Measurements from ENCODE around the gene SMCO2.

The SMCO2 gene

DNA sequence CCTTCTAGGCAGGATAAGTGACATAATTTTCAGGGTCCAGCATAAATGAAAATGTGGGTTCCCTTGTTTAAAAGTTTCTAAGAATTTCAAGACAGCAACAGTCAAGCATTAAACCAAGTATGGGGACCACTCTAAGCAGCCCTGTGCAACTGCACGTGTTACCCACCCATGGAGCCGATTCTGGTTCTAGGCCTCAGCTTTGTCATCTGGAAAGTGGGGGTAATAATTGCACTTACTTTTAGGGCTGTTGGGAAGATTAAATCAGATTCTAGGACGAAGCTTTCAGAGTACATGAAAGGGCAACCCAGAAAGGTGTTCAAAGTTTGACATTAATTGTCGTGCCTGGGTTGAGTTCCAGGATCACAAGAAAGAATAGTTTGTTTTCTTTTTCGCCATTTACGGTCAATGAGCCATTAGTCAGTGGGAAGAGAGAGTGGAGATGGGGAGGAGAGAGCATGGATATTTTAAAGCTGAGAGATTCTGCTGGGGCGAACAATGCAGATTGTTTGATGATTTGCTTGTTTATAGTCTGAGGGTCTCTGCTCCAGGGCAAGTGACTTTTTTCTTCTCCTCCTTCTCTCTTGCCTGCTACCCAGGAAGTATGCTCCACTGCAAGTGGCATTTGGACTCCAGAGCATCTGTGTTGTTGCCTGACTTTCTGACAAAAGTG lies 66.8 kb downstream of the SMCO2 start:
- WGBS, 2 experiments (ENCODE audit: insufficient coverage in 2 of 2) = 90 to 94% methylated on average over 6 to 7 of the region's 7 CpGs
- no peaks in the 10 kb centered on the region for H3K36me3 ChIP-seq (ENCODE audit: control insufficient read depth, insufficient read depth, low read length)
- peaks cover 22% of the 10 kb centered on the region for H3K4me1 ChIP-seq (ENCODE audit: control insufficient read depth, insufficient read depth, low read length, poor library complexity, severe bottlenecking)
- H3K9me3 ChIP-seq (ENCODE audit: control insufficient read depth, low read length) = no peaks in the 10 kb centered on the region
- no peak overlapping the region for H3K4me3 ChIP-seq (ENCODE audit: extremely low read depth, insufficient read depth, low read length, poor library complexity, severe bottlenecking)
- H3K27ac ChIP-seq (ENCODE audit: low read depth, low read length, severe bottlenecking) = no peak overlapping the region

DNA sequence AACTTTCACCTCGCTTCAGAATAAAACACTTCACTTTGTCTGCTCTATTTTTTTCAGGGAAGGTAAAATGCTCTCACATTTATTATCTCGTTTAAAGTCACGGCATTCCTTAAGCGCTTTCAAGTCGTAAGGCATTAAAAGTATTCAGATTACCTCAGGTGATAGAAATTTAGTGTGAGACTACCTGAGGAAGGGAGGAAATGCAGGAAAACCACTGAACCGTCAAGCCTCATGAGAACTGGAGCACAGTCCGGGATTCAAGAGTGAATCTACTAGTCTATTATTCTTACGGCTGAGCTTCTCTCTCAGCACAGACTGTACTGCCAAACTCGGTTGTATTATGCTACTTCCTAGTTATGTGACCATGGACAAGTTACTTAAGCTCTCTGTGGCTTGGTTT lies 69.1 kb downstream of the SMCO2 start:
- H3K27ac ChIP-seq (ENCODE audit: low read depth, low read length, severe bottlenecking) = no peak overlapping the region
- peaks cover 26% of the 10 kb centered on the region for H3K4me1 ChIP-seq (ENCODE audit: control insufficient read depth, insufficient read depth, low read length, poor library complexity, severe bottlenecking)
- no peak overlapping the region for H3K4me3 ChIP-seq (ENCODE audit: extremely low read depth, insufficient read depth, low read length, poor library complexity, severe bottlenecking)
- 76 to 87% methylated on average over 7 to 8 of the region's 9 CpGs for WGBS, 2 experiments (ENCODE audit: insufficient coverage in 2 of 2)
- no peaks in the 10 kb centered on the region for H3K9me3 ChIP-seq (ENCODE audit: control insufficient read depth, low read length)
- H3K36me3 ChIP-seq (ENCODE audit: control insufficient read depth, insufficient read depth, low read length) = no peaks in the 10 kb centered on the region

DNA sequence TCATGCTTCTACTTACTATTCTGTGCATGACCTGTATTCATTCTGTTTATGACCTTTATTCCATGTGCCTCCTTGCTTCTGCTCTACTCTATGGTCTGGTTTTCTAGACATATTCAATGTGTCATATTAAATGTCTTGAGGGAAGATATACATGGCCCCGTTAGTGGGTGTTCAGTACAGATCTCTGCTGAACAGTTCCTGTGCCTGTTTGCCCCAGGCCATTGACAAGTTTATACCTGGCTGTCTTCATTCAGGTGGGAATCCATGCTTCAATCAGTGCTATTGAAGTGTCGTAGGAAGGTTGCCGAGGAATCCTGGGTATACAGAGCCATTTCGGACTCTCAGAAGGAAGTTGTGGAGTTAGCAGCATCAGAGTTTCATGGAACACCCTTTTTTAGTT lies 70.1 kb downstream of the SMCO2 start:
- Histone ChIP-seq H3K4me3 (ENCODE audit: extremely low read depth, insufficient read depth, low read length, poor library complexity, severe bottlenecking) (no peak overlapping the region), H3K27ac (ENCODE audit: low read depth, low read length, severe bottlenecking) (no peak overlapping the region), H3K4me1 (ENCODE audit: control insufficient read depth, insufficient read depth, low read length, poor library complexity, severe bottlenecking) (peaks cover 27% of the 10 kb centered on the region), H3K36me3 (ENCODE audit: control insufficient read depth, insufficient read depth, low read length) (no peaks in the 10 kb centered on the region), H3K9me3 (ENCODE audit: control insufficient read depth, low read length) (no peaks in the 10 kb centered on the region)
- WGBS, 2 experiments (ENCODE audit: insufficient coverage in 2 of 2) = 93 to 100% methylated on average over 3 to 4 of the region's 4 CpGs

DNA sequence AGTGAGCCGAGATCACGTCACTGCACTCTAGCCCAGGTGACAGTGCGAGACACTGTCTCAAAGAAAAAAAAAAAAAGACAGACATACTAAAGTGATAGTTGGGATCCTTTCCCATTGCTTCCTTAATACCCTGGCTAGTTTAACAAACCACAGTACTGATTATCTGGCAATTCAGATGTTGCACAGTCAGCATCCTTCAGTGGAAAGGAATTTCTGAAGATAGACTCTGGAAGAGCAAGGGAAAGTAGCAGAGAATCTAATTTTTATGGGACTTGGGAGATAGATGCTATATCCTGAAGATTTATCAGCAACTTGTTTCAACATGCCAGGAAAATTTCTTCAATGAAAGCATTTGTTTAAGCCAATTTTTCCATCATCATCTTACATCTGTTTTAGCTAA lies 71.0 kb downstream of the SMCO2 start:
- Histone ChIP-seq H3K36me3 (ENCODE audit: control insufficient read depth, insufficient read depth, low read length) (no peaks in the 10 kb centered on the region), H3K9me3 (ENCODE audit: control insufficient read depth, low read length) (no peaks in the 10 kb centered on the region), H3K4me1 (ENCODE audit: control insufficient read depth, insufficient read depth, low read length, poor library complexity, severe bottlenecking) (peaks cover 32% of the 10 kb centered on the region), H3K4me3 (ENCODE audit: extremely low read depth, insufficient read depth, low read length, poor library complexity, severe bottlenecking) (no peak overlapping the region), H3K27ac (ENCODE audit: low read depth, low read length, severe bottlenecking) (no peak overlapping the region)
- WGBS, 2 experiments (ENCODE audit: insufficient coverage in 2 of 2) = 81 to 85% methylated on average over 2 to 3 of the region's 3 CpGs

DNA sequence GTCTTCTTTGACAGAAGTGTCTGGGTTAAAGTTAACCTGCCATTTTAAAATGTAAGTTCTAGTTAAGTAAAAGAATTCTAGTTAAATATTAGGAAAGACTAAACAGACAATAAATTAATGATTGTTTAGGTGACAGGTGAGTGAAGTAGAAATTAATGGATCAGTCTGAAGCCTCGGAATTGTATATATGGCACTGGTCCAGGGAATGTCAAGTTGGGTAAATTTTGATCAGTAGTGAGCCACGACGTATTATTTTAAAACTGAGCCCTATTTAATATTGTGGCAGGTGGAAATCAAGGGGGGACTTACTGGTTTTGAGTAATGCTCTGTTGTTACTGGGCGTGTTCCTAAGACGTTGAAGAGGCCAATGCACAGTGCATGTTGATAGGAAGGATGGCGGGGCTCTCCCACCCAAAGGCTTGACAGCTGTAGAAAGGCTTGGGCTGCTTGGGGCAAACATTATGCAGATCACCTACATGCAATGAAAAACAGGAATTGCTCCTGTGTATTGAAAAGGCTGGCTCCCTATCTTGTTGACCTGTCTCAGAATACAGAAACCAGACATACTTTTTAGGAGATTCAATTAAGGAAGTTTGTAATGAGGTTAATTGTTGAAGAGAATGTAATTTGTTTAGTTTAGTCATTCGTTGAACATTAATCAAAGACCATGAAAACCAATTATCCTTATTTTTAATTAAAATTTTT lies 71.6 kb downstream of the SMCO2 start:
- Histone ChIP-seq H3K4me3 (ENCODE audit: extremely low read depth, insufficient read depth, low read length, poor library complexity, severe bottlenecking) (no peak overlapping the region), H3K27ac (ENCODE audit: low read depth, low read length, severe bottlenecking) (no peak overlapping the region), H3K4me1 (ENCODE audit: control insufficient read depth, insufficient read depth, low read length, poor library complexity, severe bottlenecking) (peaks cover 38% of the 10 kb centered on the region), H3K9me3 (ENCODE audit: control insufficient read depth, low read length) (no peaks in the 10 kb centered on the region), H3K36me3 (ENCODE audit: control insufficient read depth, insufficient read depth, low read length) (no peaks in the 10 kb centered on the region)
- WGBS, 2 experiments (ENCODE audit: insufficient coverage in 2 of 2) = 94 to 100% methylated on average over 3 to 5 of the region's 7 CpGs

DNA sequence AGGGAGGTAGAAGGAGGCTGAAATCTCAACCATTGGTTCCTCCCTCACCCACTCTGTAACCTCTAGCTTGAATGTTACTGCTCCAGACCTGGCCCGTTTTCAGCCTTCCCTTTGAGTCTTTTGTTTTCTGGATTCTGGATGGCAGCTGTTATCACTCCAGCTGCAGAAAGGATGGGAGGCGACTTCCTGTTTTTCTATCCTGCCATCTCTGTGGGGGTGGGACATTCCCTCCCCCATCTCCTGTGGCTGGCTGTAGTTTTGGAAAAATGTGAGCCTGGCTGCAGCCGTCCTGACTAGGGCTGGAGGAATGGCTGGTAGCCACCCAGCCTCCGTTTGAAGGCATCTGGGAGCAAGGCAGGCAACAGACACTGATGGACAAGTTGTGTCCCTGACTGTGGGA lies 74.5 kb downstream of the SMCO2 start:
- WGBS, 2 experiments (ENCODE audit: insufficient coverage in 2 of 2) = 9% methylated on average over 2 of the region's 4 CpGs; no CpG with 5 or more reads in 1 of the 2 experiments
- peaks cover 35% of the 10 kb centered on the region for H3K4me1 ChIP-seq (ENCODE audit: control insufficient read depth, insufficient read depth, low read length, poor library complexity, severe bottlenecking)

DNA sequence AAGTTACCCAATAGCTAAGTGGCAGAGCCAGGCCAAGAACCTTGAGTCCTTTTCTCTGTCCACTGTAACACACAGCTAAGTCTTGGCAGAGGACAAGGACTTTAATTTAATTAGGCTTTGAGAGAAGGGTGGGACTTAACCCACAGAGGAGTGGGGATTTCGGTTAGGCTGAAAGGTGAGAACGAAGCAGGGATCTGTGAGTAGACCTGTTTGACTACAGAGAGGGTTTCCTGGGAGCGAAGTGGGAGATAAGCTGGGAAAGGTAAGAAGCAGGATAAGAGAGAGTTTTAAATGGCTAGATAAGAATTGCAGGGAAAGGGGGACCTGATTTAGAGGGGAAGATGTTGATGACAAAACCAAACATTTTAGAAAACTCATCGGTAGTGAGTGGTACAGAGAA lies 75.4 kb downstream of the SMCO2 start:
- H3K36me3 ChIP-seq (ENCODE audit: control insufficient read depth, insufficient read depth, low read length) = peaks cover 5% of the 10 kb centered on the region
- H3K9me3 ChIP-seq (ENCODE audit: control insufficient read depth, low read length) = no peaks in the 10 kb centered on the region
- peaks cover 35% of the 10 kb centered on the region for H3K4me1 ChIP-seq (ENCODE audit: control insufficient read depth, insufficient read depth, low read length, poor library complexity, severe bottlenecking)
- 75 to 83% methylated on average over 4 of the region's 4 CpGs for WGBS, 2 experiments (ENCODE audit: insufficient coverage in 2 of 2)
- H3K27ac ChIP-seq (ENCODE audit: low read depth, low read length, severe bottlenecking) = peak overlapping the region; percentile 38
- H3K4me3 ChIP-seq (ENCODE audit: extremely low read depth, insufficient read depth, low read length, poor library complexity, severe bottlenecking) = no peak overlapping the region

More for the DNA sequence above, 74.5 kb downstream of the SMCO2 start:
- Histone ChIP-seq H3K36me3 (ENCODE audit: control insufficient read depth, insufficient read depth, low read length) (no peaks in the 10 kb centered on the region), H3K9me3 (ENCODE audit: control insufficient read depth, low read length) (no peaks in the 10 kb centered on the region), H3K4me3 (ENCODE audit: extremely low read depth, insufficient read depth, low read length, poor library complexity, severe bottlenecking) (no peak overlapping the region), H3K27ac (ENCODE audit: low read depth, low read length, severe bottlenecking) (peak overlapping the region; percentile 80)

DNA sequence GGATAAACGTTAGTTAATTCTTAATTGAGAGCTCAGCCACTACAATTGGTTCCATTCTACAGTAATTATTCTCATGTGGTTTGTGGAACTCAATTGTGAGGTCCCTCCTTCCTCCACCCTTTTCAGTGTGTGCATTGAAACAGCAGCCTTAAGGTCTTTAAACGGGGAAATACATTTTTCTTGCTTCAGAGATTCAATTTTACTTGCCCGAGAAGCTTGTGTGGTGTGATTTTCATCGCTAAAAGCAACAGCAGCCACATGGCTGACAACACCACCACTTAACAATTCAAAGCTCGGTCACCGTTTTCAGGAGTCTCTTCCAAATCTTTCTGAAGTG lies 76.7 kb downstream of the SMCO2 start:
- peak overlapping the region; percentile 84 for H3K4me3 ChIP-seq (ENCODE audit: extremely low read depth, insufficient read depth, low read length, poor library complexity, severe bottlenecking)
- peaks cover 18% of the 10 kb centered on the region for H3K36me3 ChIP-seq (ENCODE audit: control insufficient read depth, insufficient read depth, low read length)
- peak overlapping the region; percentile 94 for H3K27ac ChIP-seq (ENCODE audit: low read depth, low read length, severe bottlenecking)
- peaks cover 32% of the 10 kb centered on the region for H3K4me1 ChIP-seq (ENCODE audit: control insufficient read depth, insufficient read depth, low read length, poor library complexity, severe bottlenecking)
- WGBS, 2 experiments (ENCODE audit: insufficient coverage in 2 of 2) = 0% methylated on average over 1 of the region's 6 CpGs; no CpG with 5 or more reads in 1 of the 2 experiments
- H3K9me3 ChIP-seq (ENCODE audit: control insufficient read depth, low read length) = no peaks in the 10 kb centered on the region

DNA sequence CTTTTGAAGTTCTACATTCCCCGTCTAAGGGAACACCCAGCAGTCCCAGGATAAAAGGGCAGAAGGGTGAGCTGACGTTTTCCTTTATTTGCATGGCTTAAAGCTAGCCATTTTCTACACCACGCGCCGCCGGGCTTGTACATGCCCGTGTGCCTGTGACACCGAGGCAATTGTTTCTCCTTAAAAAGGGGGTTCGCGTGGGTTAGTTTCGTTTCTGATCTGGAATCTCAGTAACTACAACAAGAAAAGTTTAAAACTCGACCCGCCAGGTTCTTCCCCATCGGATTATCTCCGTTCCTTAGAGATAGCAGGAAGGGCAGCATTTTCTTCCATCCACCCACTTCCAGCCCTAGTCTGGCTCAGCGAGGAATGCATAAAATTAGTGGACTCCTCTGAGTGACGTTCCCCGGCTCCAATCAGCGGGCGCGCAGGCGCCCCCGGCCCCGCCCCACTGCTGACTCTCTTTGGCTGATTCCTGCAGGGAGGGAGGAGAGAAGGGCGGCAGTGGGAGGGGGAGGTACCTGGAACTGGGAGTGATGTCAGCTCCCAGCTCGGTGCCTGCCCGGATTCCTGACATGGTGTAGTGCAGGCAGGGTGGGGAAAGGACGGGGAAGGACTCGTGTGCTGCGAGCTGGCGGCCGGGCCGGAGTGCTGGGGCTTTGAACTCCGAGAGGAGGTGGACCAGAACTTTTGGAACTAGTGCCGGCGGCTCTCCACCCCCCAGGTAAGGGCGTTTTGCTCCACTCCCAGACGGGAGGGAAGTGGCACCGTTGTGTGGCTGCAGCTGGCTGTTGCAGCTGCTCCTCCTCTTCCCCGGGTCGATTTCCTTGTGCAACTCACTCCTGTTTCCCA lies 77.3 kb downstream of the SMCO2 start, which contains the start of gene PPFIBP1:
TSS of gene PPFIBP1 (plus strand) at position 565 of the 852 bp plus-strand sequence. CDS start 109,191 bp downstream, outside the sequence.
- 0% methylated on average over 23 to 28 of the region's 41 CpGs for WGBS, 2 experiments (ENCODE audit: insufficient coverage in 2 of 2)
- H3K27ac ChIP-seq (ENCODE audit: low read depth, low read length, severe bottlenecking) = peak within 1 kb of the TSS; percentile 94
- peaks cover 22% of the 10 kb centered on the region for H3K36me3 ChIP-seq (ENCODE audit: control insufficient read depth, insufficient read depth, low read length)

DNA sequence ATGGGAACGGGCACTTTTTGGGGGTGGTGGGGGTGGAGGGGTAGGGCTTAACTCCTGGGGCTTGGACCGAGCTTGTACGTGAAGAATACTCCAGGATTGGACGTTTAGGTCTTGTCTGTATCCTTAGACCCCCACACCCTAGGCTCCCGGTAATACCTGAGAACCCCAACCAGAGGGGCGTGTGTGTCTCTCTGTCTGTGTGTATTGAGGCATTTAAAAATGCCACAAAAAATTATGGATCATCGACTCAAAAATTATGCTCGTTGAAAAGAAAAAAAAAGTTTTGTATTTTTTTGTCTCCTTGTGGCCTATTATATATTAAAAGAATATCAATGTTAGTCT lies 77.9 kb downstream of the SMCO2 start:
- no peaks in the 10 kb centered on the region for H3K9me3 ChIP-seq (ENCODE audit: control insufficient read depth, low read length)
- peak overlapping the region; percentile 84 for H3K4me3 ChIP-seq (ENCODE audit: extremely low read depth, insufficient read depth, low read length, poor library complexity, severe bottlenecking)
- H3K27ac ChIP-seq (ENCODE audit: low read depth, low read length, severe bottlenecking) = peak overlapping the region; percentile 87
- no CpG with 5 or more reads among the region's 8 CpGs for WGBS, 2 experiments (ENCODE audit: insufficient coverage in 2 of 2)
- peaks cover 28% of the 10 kb centered on the region for H3K36me3 ChIP-seq (ENCODE audit: control insufficient read depth, insufficient read depth, low read length)
- peaks cover 32% of the 10 kb centered on the region for H3K4me1 ChIP-seq (ENCODE audit: control insufficient read depth, insufficient read depth, low read length, poor library complexity, severe bottlenecking)

More for the DNA sequence above, 77.3 kb downstream of the SMCO2 start, which contains the start of gene PPFIBP1:
- H3K9me3 ChIP-seq (ENCODE audit: control insufficient read depth, low read length) = no peaks in the 10 kb centered on the region
- peak within 1 kb of the TSS; percentile 84 for H3K4me3 ChIP-seq (ENCODE audit: extremely low read depth, insufficient read depth, low read length, poor library complexity, severe bottlenecking)
- H3K4me1 ChIP-seq (ENCODE audit: control insufficient read depth, insufficient read depth, low read length, poor library complexity, severe bottlenecking) = peaks cover 32% of the 10 kb centered on the region
